Activated T-cell treated with anti-CD3 and anti-CD28 coated beads for 1 hour (primary cell): Measurements from ENCODE around the gene KAZN.

Experiments
- DNase-seq: peaks from one replicate; pipeline ENCODE4 v3.0.0-alpha.2; 2020; ENCODE audit warnings: low read depth

KAZN gene

GRCh38 chr1:14590411-14591180 lies 7.9 kb upstream of the KAZN start:
- DNase-seq = no peak

- DNase-seq = no peak
Observed at GRCh38 chr1:14591600-14591999, 6.9 kb upstream of the KAZN start.

GRCh38 chr1:14592004-14592631 lies 6.4 kb upstream of the KAZN start:
- DNase-seq = no peak

GRCh38 chr1:14593302-14593701 lies 5.2 kb upstream of the KAZN start:
- no peak for DNase-seq

- no peak for DNase-seq
Observed at GRCh38 chr1:14594045-14594444, 4.4 kb upstream of the KAZN start.

GRCh38 chr1:14596591-14596990 lies 1.9 kb upstream of the KAZN start:
- no peak for DNase-seq

- no peak for DNase-seq
Observed at GRCh38 chr1:14597343-14598006, 1.0 kb upstream of the KAZN start.

GRCh38 chr1:14598007-14598497 lies 433 bp upstream of the KAZN start:
- DNase-seq = no peak

GRCh38 chr1:14599183-14599791 lies 802 bp downstream of the KAZN start:
- no peak for DNase-seq

GRCh38 chr1:14599800-14600199 lies 1.3 kb downstream of the KAZN start:
- no peak for DNase-seq

GRCh38 chr1:14600405-14601112 lies 2.1 kb downstream of the KAZN start:
- DNase-seq = no peak

- no peak for DNase-seq
Observed at GRCh38 chr1:14602136-14602535, 3.7 kb downstream of the KAZN start.

GRCh38 chr1:14603645-14604044 lies 5.2 kb downstream of the KAZN start:
- no peak for DNase-seq

GRCh38 chr1:14604414-14604813 lies 5.9 kb downstream of the KAZN start:
- no peak for DNase-seq

GRCh38 chr1:14605945-14606344 lies 7.5 kb downstream of the KAZN start:
- DNase-seq = no peak

GRCh38 chr1:14606632-14607031 lies 8.1 kb downstream of the KAZN start:
- DNase-seq = no peak

GRCh38 chr1:14607295-14607694 lies 8.8 kb downstream of the KAZN start:
- DNase-seq = no peak

GRCh38 chr1:14608308-14608707 lies 9.8 kb downstream of the KAZN start:
- no peak for DNase-seq

GRCh38 chr1:14610761-14611160 lies 12.3 kb downstream of the KAZN start:
- no peak for DNase-seq

GRCh38 chr1:14611792-14612191 lies 13.3 kb downstream of the KAZN start:
- DNase-seq = no peak

- no peak for DNase-seq
Observed at GRCh38 chr1:14612256-14612655, 13.8 kb downstream of the KAZN start.

- DNase-seq = no peak
Observed at GRCh38 chr1:14613926-14614325, 15.4 kb downstream of the KAZN start.
